K562 (cell line): ENCODE measurements around the gene LRRC26. TPM values are rescaled to one million over a fixed set of nuclear protein-coding genes. Genes with fewer than 3 reads are reported as not detected.

Experiments used
- ATAC-seq: fragments of 200-7000 bp; cut with Tn5 transposase; 3 replicates; pipeline ENCODE4 v1.9.1; 2020; ENCODE audit warnings: moderate library complexity
- BruUV-seq: library from RNA; stranded (reverse); fragments of 400-500 nt; replicated peaks from 2 replicates; lab custom pipeline; 2021; lab: Mats Ljungman, UMichigan
- CTCF ChIA-PET: fragments of 300-600 bp; formaldehyde crosslinking; extraction: SDS; loops from one replicate; lab custom pipeline; 2021; ENCODE audit warnings: low intra/inter-chr PET ratio; lab: Yijun Ruan, JAX
- POLR2A ChIA-PET: fragments of 300-600, 350-650 bp; sonication (Branson Sonifier 250); formaldehyde crosslinking; extraction: SDS; loops from one replicate; lab custom pipeline; 2021; ENCODE audit warnings: antibody characterized with exemption, inconsistent platforms; lab: Yijun Ruan, JAX
- DNase-seq, 4 experiments: peaks; one replicate each; pipeline versions ENCODE4 v3.0.0 to v3.0.0-alpha.2; 2011 to 2018; ENCODE audit warnings: low spot score in 3 of 4, mixed read lengths in 3 of 4; ENCODE audit errors: extremely low read depth in 1 of 4
- FAIRE-seq: peaks from 2 replicates; lab custom pipeline; 2011; peaks lifted over from hg19 to GRCh38; lab: Jason Lieb, UNC
- H2AFZ ChIP-seq: 2 replicates; pipeline ENCODE4 v1.6.0; 2011; ENCODE audit warnings: low read depth, low read length, control low read depth, inconsistent platforms
- H3K27ac ChIP-seq: fragments of 200-600 bp; 3 replicates; pipeline ENCODE4 v1.8.0; 2011; ENCODE audit warnings: low read depth, mild to moderate bottlenecking, control low read depth, inconsistent platforms, low read length, moderate library complexity, mixed read lengths; ENCODE audit errors: extremely low read depth
- H3K27me3 ChIP-seq, 2 experiments: fragments of 300-600 bp in 1 of 2; 2 replicates in 1 of 2; 3 replicates in 1 of 2; pipeline versions ENCODE4 v1.6.0 to v1.8.0; 2011; ENCODE audit warnings: inconsistent platforms in 2 of 2, low read length in 2 of 2, mild to moderate bottlenecking in 1 of 2, mixed read lengths in 1 of 2, moderate library complexity in 1 of 2; ENCODE audit not compliant: control insufficient read depth in 2 of 2, insufficient read depth in 2 of 2
- H3K36me3 ChIP-seq: fragments of 300-600 bp; 3 replicates; pipeline ENCODE4 v1.8.0; 2011; ENCODE audit warnings: mild to moderate bottlenecking, low read length, inconsistent platforms; ENCODE audit not compliant: control insufficient read depth, insufficient read depth
- H3K4me1 ChIP-seq, 2 experiments: fragments of 200-600 bp in 1 of 2; replicated peaks in 1 of 2; 2 replicates in 1 of 2; 3 replicates in 1 of 2; pipeline versions ENCODE4 v1.5.1 to v1.8.0; 2011; ENCODE audit warnings: inconsistent platforms in 2 of 2, low read length in 2 of 2, mild to moderate bottlenecking in 1 of 2, mixed read lengths in 1 of 2, moderate library complexity in 1 of 2; ENCODE audit not compliant: control insufficient read depth in 2 of 2, insufficient read depth in 2 of 2
- H3K4me2 ChIP-seq: 2 replicates; pipeline ENCODE4 v1.6.1; 2011; ENCODE audit warnings: low read length, control low read depth, inconsistent platforms, mixed read lengths; ENCODE audit not compliant: insufficient read depth
- H3K4me3 ChIP-seq: fragments of 200-600 bp; sonication (generic), shearing (Covaris generic); 2 replicates; pipeline ENCODE4 v1.5.1; 2016; ENCODE audit warnings: control low read depth, inconsistent platforms
- H3K79me2 ChIP-seq: fragments of 200-600 bp; 3 replicates; pipeline ENCODE4 v1.8.0; 2011; ENCODE audit warnings: low read length, inconsistent platforms; ENCODE audit not compliant: control insufficient read depth, insufficient read depth
- H3K9ac ChIP-seq, 2 experiments: 2 replicates each; pipeline versions ENCODE4 v1.6.0 to v1.6.1; 2011; ENCODE audit warnings: low read depth in 2 of 2, low read length in 2 of 2, control low read depth in 1 of 2, inconsistent platforms in 1 of 2, mild to moderate bottlenecking in 1 of 2, mixed read lengths in 1 of 2; ENCODE audit not compliant: insufficient read depth in 1 of 2
- H3K9me1 ChIP-seq: one replicate; pipeline ENCODE4 v1.6.0; 2011; ENCODE audit warnings: inconsistent platforms, mild to moderate bottlenecking, low read length, moderate library complexity; ENCODE audit not compliant: control insufficient read depth, insufficient read depth
- H3K9me3 ChIP-seq: replicated peaks from 2 replicates; pipeline ENCODE4 v1.5.1; 2011; ENCODE audit warnings: low read depth, low read length, inconsistent platforms; ENCODE audit not compliant: control insufficient read depth, insufficient read depth
- H4K20me1 ChIP-seq: replicated peaks from 2 replicates; pipeline ENCODE4 v1.6.1; 2011; ENCODE audit warnings: low read length, inconsistent platforms, mixed read lengths; ENCODE audit not compliant: control insufficient read depth, insufficient read depth
- CAMTA2 ChIP-seq: fragments of 250-450 bp; sonication (Bioruptor Pico); conservative IDR thresholded peaks from 2 replicates; pipeline ENCODE4 v1.5.1; 2022
- CBX2 ChIP-seq: fragments of 200-600 bp; sonication (generic); IDR thresholded peaks from one replicate; pipeline ENCODE4 v1.6.1; 2012; ENCODE audit warnings: mild to moderate bottlenecking, low read length, inconsistent platforms; ENCODE audit not compliant: insufficient read depth, poor library complexity, severe bottlenecking
- FIP1L1 ChIP-seq: fragments of 200-400 bp; formaldehyde crosslinking; IDR thresholded peaks from 2 replicates; pipeline ENCODE4 v1.6.1; 2018; ENCODE audit warnings: mild to moderate bottlenecking, low read depth, low read length; ENCODE audit not compliant: poor library complexity, severe bottlenecking
- HMGXB4 ChIP-seq: sonication (generic); formaldehyde crosslinking; IDR thresholded peaks from 2 replicates; pipeline ENCODE4 v1.8.1; 2023; ENCODE audit warnings: mild to moderate bottlenecking, missing genetic modification reagents
- HNRNPL ChIP-seq: fragments of 200-400 bp; formaldehyde crosslinking; IDR thresholded peaks from 2 replicates; pipeline ENCODE4 v1.6.1; 2017; ENCODE audit warnings: low read depth, mild to moderate bottlenecking, low read length
- RCOR1 ChIP-seq, 2 experiments: IDR thresholded peaks; 2 replicates each; pipeline ENCODE4 v1.6.1; 2012; ENCODE audit warnings: low read depth in 2 of 2, low read length in 2 of 2, borderline replicate concordance in 1 of 2, improper control_type of control experiment in 1 of 2
- STAG1 ChIP-seq: sonication (generic); formaldehyde crosslinking; IDR thresholded peaks from 2 replicates; pipeline ENCODE4 v1.5.0; 2020; ENCODE audit warnings: missing genetic modification reagents, borderline replicate concordance
- THRB ChIP-seq: fragments of 450-650 bp; formaldehyde crosslinking; conservative IDR thresholded peaks from 2 replicates; pipeline ENCODE4 v1.4.0; 2022; ENCODE audit warnings: mild to moderate bottlenecking, missing genetic modification characterization
- ZBTB33 ChIP-seq: sonication (generic); formaldehyde crosslinking; IDR thresholded peaks from 2 replicates; pipeline ENCODE4 v1.8.1; 2023; ENCODE audit warnings: mild to moderate bottlenecking, missing genetic modification reagents
- ZNF282 ChIP-seq: sonication (generic); formaldehyde crosslinking; IDR thresholded peaks from 2 replicates; pipeline ENCODE4 v1.8.1; 2023; ENCODE audit warnings: missing genetic modification reagents
- ZNF511 ChIP-seq: sonication (generic); formaldehyde crosslinking; IDR thresholded peaks from 2 replicates; pipeline ENCODE4 v1.8.0; 2022; ENCODE audit warnings: mild to moderate bottlenecking, missing genetic modification reagents
- ZNF589 ChIP-seq: fragments of 200-800 bp; sonication (Bioruptor generic); IDR thresholded peaks from 2 replicates; pipeline ENCODE4 v1.6.1; 2016; ENCODE audit warnings: low read depth, missing genetic modification characterization, missing compliant biosample characterization
- WGBS: fragments of 100-300 bp; shearing (Covaris generic); methylation state at CpG from one replicate; pipeline ENCODE4 v1.1.6; 2016; ENCODE audit warnings: low coverage, mixed read lengths; ENCODE audit not compliant: insufficient coverage; ENCODE audit errors: missing lambda C conversion rate; 5-methylcytosine and 5-hydroxymethylcytosine counted together
- in situ Hi-C: fragments of 300-500 bp; cut with MboI; formaldehyde crosslinking; loops from 4 replicates; pipeline ENCODE4 v1.15.0; 2018; ENCODE audit warnings: inconsistent platforms, mixed read lengths
- intact Hi-C: fragments of 100-400 bp; cut with micrococcal nuclease; formaldehyde crosslinking; loops from 2 replicates; pipeline ENCODE4 v1.14.2; 2022
- polyA plus RNA-seq, 8 experiments: library from polyadenylated mRNA; depleted of rRNA in 4 of 8; stranded (reverse) in 5 of 8; unstranded in 3 of 8; fragments of >200 nt; fragmentation: Nextera tagmentation in 2 of 8; fragmentation: Illumina TruSeq in 1 of 8; extraction: Ambion mirVana in 2 of 8; extraction: Trizol in 1 of 8; gene quantifications; 2 replicates each; pipeline versions ENCODE4 v1.2.1 to v1.2.3, GENCODE V29; 2011 to 2014; ENCODE audit warnings: inconsistent platforms in 1 of 8, missing spikeins in 1 of 8
- total RNA-seq, 7 experiments: library from RNA; depleted of rRNA in 6 of 7; stranded (reverse); fragments of >200 nt in 6 of 7; fragmentation: Illumina TruSeq in 2 of 7; extraction: Trizol in 2 of 7; gene quantifications; 2 replicates each; pipeline versions ENCODE4 v1.2.1 to v1.2.3, GENCODE V29; 2011 to 2021; ENCODE audit warnings: low replicate concordance in 1 of 7

Gene LRRC26
- total and polyA plus RNA-seq, 9 of the 15 experiments (the other 6 are each of a cell fraction or from before 2014, with no cell fraction given), result not detected

GRCh38 chr9:137218754-137219271, 49.0 kb upstream of the LRRC26 start (continued):
- TF ChIP-seq RCOR1 (IDR thresholded peaks at IDR 0.05; ENCODE audit: borderline replicate concordance in 1 of 2, low read depth in 2 of 2, low read length in 2 of 2), result peak in 1 of 2 experiments; percentile 59; a peak in 2 of 4 replicates

- peak overlapping the region; percentile 82 for H3K4me2 ChIP-seq
- DNase-seq, result no peak
- no peaks in the 10 kb centered on the region for H3K9me3 ChIP-seq
- ChIA-PET CTCF (no interaction called here), POLR2A (interaction anchor here (0.5 to 2.1 kb wide), 11 partner anchors 9 to 222 kb away, joined by 3 to 13 read pairs (median 5); partner anchors contain the start of genes CLIC3, TPRN and TUBB4B)
- FAIRE-seq, result no peak
- TF ChIP-seq FIP1L1 (peak; percentile 39), CAMTA2 (CRISPR knock-in tag) (0 out of 2 replicates have a peak, but pooled peaks have one; percentile 5), ZBTB33 (CRISPR knock-in tag) (peak; percentile 78), HNRNPL (no peak; the same call in 1 of the 2 replicates), THRB (CRISPR knock-in tag) (no peak), STAG1 (no peak), HMGXB4 (CRISPR knock-in tag) (0 out of 2 replicates have a peak, but pooled peaks have one; percentile 47), CBX2 (no peak), ZNF282 (0 out of 2 replicates have a peak, but pooled peaks have one; percentile 27), ZNF589 (0 out of 2 replicates have a peak, but pooled peaks have one; percentile 1), ZNF511 (CRISPR knock-in tag) (0 out of 2 replicates have a peak, but pooled peaks have one; percentile 9)
- intact Hi-C loops (loop anchor here (2.0 kb wide), 1 partner anchor 17 kb away; the partner anchor contains the start of gene TPRN), in situ Hi-C loops (no loop called here)
- H3K27me3 ChIP-seq, result no peaks in the 10 kb centered on the region
- H4K20me1 ChIP-seq, result no peaks in the 10 kb centered on the region
- WGBS, result 85% methylated on average over 24 of the region's 30 CpGs
- H3K9me1 ChIP-seq, result no peaks in the 10 kb centered on the region
- peaks cover 18% of the 10 kb centered on the region; the same call in 2 of the 3 replicates for H3K79me2 ChIP-seq
- no peak overlapping the region for H2AFZ ChIP-seq
- H3K4me3 ChIP-seq, result no peak overlapping the region
- H3K4me1 ChIP-seq, result peaks cover 34 to 91% of the 10 kb centered on the region in 2 experiments
- peak overlapping the region; percentile 72 for H3K27ac ChIP-seq
- H3K36me3 ChIP-seq, result peaks cover 32% of the 10 kb centered on the region; the same call in 1 of the 3 replicates
- no peak for ATAC-seq
- peak overlapping the region; percentile 76 to 92 for H3K9ac ChIP-seq
- BruUV-seq, result no TSS peak
These were observed 48.4 kb upstream of the LRRC26 start for GRCh38 chr9:137218212-137218753.
